GM12878 (cell line): Measurements from ENCODE around the gene MPV17. TPM values are rescaled to one million over a fixed set of nuclear protein-coding genes. Genes with fewer than 3 reads are reported as not detected.

ENCODE experiments used
- EP300 ChIP-seq, 2 experiments: fragments of 150-350 bp in 1 of 2; IDR thresholded peaks; 2 replicates each; pipeline ENCODE4 v1.6.1; 2011 to 2012; ENCODE audit warnings: low read depth in 2 of 2, low read length in 2 of 2, borderline replicate concordance in 1 of 2, improper control_type of control experiment in 1 of 2, inconsistent platforms in 1 of 2; ENCODE audit not compliant: control insufficient read depth in 1 of 2
- GATAD2B ChIP-seq: fragments of 450-650 bp; conservative IDR thresholded peaks from 2 replicates; pipeline ENCODE4 v1.6.1; 2017; ENCODE audit warnings: low read depth, mild to moderate bottlenecking, moderate library complexity
- IRF4 ChIP-seq: IDR thresholded peaks from 2 replicates; pipeline ENCODE4 v1.6.1; 2011; ENCODE audit warnings: low read depth, low read length
- POLR2A ChIP-seq: IDR thresholded peaks from 2 replicates; pipeline ENCODE4 v1.6.1; 2011; ENCODE audit warnings: low read depth, mild to moderate bottlenecking, low read length
- POU2F2 ChIP-seq: IDR thresholded peaks from 3 replicates; pipeline ENCODE4 v1.6.1; 2011; ENCODE audit warnings: low read depth, mild to moderate bottlenecking, low read length, borderline replicate concordance
- YY1 ChIP-seq: IDR thresholded peaks from 2 replicates; pipeline ENCODE4 v1.6.1; 2011; ENCODE audit warnings: low read depth, mild to moderate bottlenecking, low read length
- ZSCAN29 ChIP-seq: fragments of 450-650 bp; IDR thresholded peaks from 2 replicates; pipeline ENCODE4 v1.6.1; 2017; ENCODE audit warnings: mild to moderate bottlenecking, moderate library complexity
- polyA plus RNA-seq, 11 experiments: library from polyadenylated mRNA; depleted of rRNA in 4 of 11; unstranded in 6 of 11; stranded (reverse) in 5 of 11; fragments of >200 nt; fragmentation: Nextera tagmentation in 4 of 11; fragmentation: Illumina TruSeq in 1 of 11; extraction: Ambion mirVana in 4 of 11; extraction: Trizol in 1 of 11; gene quantifications; 1 replicate in 1 of 11; 2 replicates in 10 of 11; pipeline versions ENCODE4 v1.2.1 to v1.2.3, GENCODE V29; 2011 to 2016; ENCODE audit warnings: inconsistent platforms in 2 of 11, missing spikeins in 2 of 11, low read depth in 1 of 11
- total RNA-seq, 4 experiments: library from RNA; depleted of rRNA in 3 of 4; stranded (reverse); fragments of >200 nt in 3 of 4; fragmentation: Illumina TruSeq in 1 of 4; extraction: Trizol in 1 of 4; gene quantifications; 2 replicates each; pipeline versions ENCODE4 v1.2.1 to v1.2.3, GENCODE V29; 2013 to 2021
- TF ChIP-seq, protein P1 (sequence below): fragments of 450-650 bp; IDR thresholded peaks from 2 replicates; pipeline ENCODE4 v1.6.1; 2016; ENCODE audit warnings: mild to moderate bottlenecking
- TF ChIP-seq, protein P2 (sequence below): fragments of 450-650 bp; IDR thresholded peaks from 2 replicates; pipeline ENCODE4 v1.6.1; 2014; ENCODE audit warnings: mild to moderate bottlenecking
- TF ChIP-seq, protein P3 (sequence below): IDR thresholded peaks from 2 replicates; pipeline ENCODE4 v1.6.1; 2011; ENCODE audit warnings: low read depth, mild to moderate bottlenecking, low read length, moderate library complexity, borderline replicate concordance; ENCODE audit errors: extremely low read depth
- TF ChIP-seq, protein P4 (sequence below): fragments of 450-650 bp; conservative IDR thresholded peaks from 2 replicates; pipeline ENCODE4 v1.6.1; 2017; ENCODE audit warnings: mild to moderate bottlenecking, moderate library complexity

MPV17 gene
- total and polyA plus RNA-seq, 10 of the 15 experiments (the other 5 are each of a cell fraction or from before 2014, with no cell fraction given), result 63.4 to 143 (median 89.0) TPM

DNA sequence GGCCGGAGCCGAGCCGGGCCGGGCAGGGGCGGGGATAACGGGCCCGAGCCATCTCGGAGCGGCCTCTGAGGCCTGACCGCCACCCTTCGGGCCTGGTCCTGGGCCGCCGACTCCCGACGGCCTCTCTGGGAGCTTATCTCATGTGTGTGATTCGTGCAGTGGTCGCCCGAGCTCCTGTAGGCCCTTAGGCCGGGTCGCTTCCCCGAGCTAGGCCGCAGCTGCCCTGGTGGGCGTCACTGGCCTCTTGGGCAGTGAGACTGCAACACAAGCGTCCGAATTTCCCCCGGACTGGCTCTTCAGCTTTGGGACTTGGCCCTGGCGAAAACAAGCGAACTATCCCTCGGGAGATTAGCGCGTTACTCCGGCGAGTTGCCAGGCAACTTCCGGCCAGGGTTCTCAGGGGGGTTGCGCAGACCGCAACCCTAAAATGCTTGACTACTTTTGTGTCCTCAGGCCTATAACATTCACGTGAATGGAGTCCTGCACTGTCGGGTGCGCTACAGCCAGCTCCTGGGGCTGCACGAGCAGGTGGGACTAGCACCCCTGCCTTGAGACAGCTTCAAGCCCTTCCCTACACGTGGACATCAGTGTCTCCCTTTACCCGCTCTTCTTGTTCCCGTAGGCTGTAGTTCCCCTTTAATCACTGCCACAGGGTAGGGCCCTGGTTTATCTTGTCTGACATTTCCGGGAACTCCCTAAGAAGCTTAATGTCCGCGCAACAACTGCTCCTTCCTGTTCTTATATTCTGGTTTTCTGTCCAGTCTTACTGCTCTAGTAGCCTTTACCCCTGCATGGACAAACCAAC, 48.1 kb upstream of the MPV17 start (continued):
- TF ChIP-seq, protein P1, sequence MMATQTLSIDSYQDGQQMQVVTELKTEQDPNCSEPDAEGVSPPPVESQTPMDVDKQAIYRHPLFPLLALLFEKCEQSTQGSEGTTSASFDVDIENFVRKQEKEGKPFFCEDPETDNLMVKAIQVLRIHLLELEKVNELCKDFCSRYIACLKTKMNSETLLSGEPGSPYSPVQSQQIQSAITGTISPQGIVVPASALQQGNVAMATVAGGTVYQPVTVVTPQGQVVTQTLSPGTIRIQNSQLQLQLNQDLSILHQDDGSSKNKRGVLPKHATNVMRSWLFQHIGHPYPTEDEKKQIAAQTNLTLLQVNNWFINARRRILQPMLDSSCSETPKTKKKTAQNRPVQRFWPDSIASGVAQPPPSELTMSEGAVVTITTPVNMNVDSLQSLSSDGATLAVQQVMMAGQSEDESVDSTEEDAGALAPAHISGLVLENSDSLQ, result peak; percentile 51
- TF ChIP-seq GATAD2B (no peak; the same call in 1 of the 2 replicates), YY1 (peak; percentile 59), IRF4 (0 out of 2 replicates have a peak, but pooled peaks have one; percentile 5), POU2F2 (peak; percentile 54; the same call in 1 of the 3 replicates), ZSCAN29 (no peak), EP300 (IDR thresholded peaks at IDR 0.05; ENCODE audit: borderline replicate concordance in 1 of 2, control insufficient read depth in 1 of 2, low read depth in 2 of 2, low read length in 2 of 2) (0 out of 4 replicates have a peak, but pooled peaks of 1 of the 2 experiments have one; percentile 7), POLR2A (peak; percentile 54; the same call in 1 of the 2 replicates)
- TF ChIP-seq, protein P2, sequence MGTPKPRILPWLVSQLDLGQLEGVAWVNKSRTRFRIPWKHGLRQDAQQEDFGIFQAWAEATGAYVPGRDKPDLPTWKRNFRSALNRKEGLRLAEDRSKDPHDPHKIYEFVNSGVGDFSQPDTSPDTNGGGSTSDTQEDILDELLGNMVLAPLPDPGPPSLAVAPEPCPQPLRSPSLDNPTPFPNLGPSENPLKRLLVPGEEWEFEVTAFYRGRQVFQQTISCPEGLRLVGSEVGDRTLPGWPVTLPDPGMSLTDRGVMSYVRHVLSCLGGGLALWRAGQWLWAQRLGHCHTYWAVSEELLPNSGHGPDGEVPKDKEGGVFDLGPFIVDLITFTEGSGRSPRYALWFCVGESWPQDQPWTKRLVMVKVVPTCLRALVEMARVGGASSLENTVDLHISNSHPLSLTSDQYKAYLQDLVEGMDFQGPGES, result no peak
- TF ChIP-seq, protein P3, sequence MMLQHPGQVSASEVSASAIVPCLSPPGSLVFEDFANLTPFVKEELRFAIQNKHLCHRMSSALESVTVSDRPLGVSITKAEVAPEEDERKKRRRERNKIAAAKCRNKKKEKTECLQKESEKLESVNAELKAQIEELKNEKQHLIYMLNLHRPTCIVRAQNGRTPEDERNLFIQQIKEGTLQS, result no peak
- TF ChIP-seq, protein P4, sequence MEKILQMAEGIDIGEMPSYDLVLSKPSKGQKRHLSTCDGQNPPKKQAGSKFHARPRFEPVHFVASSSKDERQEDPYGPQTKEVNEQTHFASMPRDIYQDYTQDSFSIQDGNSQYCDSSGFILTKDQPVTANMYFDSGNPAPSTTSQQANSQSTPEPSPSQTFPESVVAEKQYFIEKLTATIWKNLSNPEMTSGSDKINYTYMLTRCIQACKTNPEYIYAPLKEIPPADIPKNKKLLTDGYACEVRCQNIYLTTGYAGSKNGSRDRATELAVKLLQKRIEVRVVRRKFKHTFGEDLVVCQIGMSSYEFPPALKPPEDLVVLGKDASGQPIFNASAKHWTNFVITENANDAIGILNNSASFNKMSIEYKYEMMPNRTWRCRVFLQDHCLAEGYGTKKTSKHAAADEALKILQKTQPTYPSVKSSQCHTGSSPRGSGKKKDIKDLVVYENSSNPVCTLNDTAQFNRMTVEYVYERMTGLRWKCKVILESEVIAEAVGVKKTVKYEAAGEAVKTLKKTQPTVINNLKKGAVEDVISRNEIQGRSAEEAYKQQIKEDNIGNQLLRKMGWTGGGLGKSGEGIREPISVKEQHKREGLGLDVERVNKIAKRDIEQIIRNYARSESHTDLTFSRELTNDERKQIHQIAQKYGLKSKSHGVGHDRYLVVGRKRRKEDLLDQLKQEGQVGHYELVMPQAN, result peak; percentile 48; the same call in 1 of the 2 replicates
